Left hindlimb (tissue), 1 donor: ENCODE results near the gene F2RL1.
"Not testable (repeated sequence)": the region's sequence is repeated elsewhere in the genome, so short reads cannot be mapped to it uniquely, and the experiment has no call there.

Experiments used
- DNase-seq: peaks from one replicate; pipeline ENCODE4 v3.0.0-alpha.2; 2018

Gene F2RL1

GRCh38 chr5:76852772-76853171, 33.9 kb downstream of the F2RL1 start:
- no peak for DNase-seq

GRCh38 chr5:76853741-76854140, 34.9 kb downstream of the F2RL1 start:
- not testable (repeated sequence) for DNase-seq

- DNase-seq, result no peak
Observed at GRCh38 chr5:76854644-76855043, 35.8 kb downstream of the F2RL1 start.

GRCh38 chr5:76855501-76855900, 36.7 kb downstream of the F2RL1 start:
- DNase-seq, result not testable (repeated sequence)

- DNase-seq, result no peak
Observed at GRCh38 chr5:76855961-76856360, 37.1 kb downstream of the F2RL1 start.

- not testable (repeated sequence) for DNase-seq
Observed at GRCh38 chr5:76856800-76857199, 38.0 kb downstream of the F2RL1 start.

GRCh38 chr5:76859591-76860247, 40.9 kb downstream of the F2RL1 start:
- DNase-seq, result no peak

GRCh38 chr5:76861612-76862011, 42.8 kb downstream of the F2RL1 start:
- no peak for DNase-seq

- DNase-seq, result no peak
Observed at GRCh38 chr5:76863001-76863400, 44.2 kb downstream of the F2RL1 start.

- DNase-seq, result no peak
Observed at GRCh38 chr5:76866503-76866902, 47.7 kb downstream of the F2RL1 start.

- DNase-seq, result no peak
Observed at GRCh38 chr5:76867038-76867437, 48.2 kb downstream of the F2RL1 start.

GRCh38 chr5:76867827-76868693, 49.2 kb downstream of the F2RL1 start:
- peak; percentile 51 for DNase-seq

GRCh38 chr5:76870046-76870445, 51.2 kb downstream of the F2RL1 start:
- DNase-seq, result no peak

GRCh38 chr5:76874088-76874581, 55.3 kb downstream of the F2RL1 start:
- no peak for DNase-seq
